ENCODE measurements around the gene CKLF.
"Not testable (repeated sequence)": the region's sequence is repeated elsewhere in the genome, so short reads cannot be mapped to it uniquely, and the experiment has no call there.

Gene CKLF

GRCh38 chr16:66543541-66543940 is 8.8 kb upstream of the CKLF start:
- DNase-seq (ENCODE audit: low spot score): no peak

DNA sequence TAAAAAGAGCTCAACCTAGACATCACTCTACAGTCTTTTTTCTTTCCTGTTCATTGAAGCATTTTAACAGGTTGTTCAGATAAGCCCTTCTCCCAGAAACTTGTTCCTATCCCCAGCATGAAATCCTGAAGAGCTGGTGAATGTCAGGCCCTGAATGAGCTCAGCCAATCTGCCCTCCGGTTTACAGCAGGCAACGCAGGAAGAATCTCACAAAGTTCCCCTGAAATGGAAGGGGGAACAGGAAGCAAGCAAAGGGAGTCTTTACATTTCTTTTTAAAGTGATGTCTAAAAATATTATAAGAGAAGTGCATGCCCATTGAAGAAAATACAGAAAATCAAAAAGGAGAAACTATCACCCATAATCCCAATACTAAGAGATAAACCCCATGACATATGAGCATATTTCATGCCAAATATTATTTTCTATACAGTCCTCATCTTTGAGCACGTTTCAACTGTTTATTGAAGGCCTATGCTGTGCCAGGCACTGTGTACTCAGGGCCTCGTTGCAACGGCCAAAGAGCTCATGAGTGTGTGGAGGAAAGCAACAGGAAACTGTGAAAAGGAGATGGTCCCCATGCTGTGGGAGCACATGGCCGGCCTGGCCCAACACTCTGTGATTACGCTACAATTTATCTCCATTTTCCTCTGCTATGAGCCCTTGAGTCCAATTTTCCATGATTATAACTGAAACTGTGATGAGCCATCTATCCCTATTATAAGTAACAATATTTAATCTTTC is 8.2 kb upstream of the CKLF start:
- no peak for DNase-seq (ENCODE audit: low spot score)

- DNase-seq (ENCODE audit: low spot score): no peak
Observed at GRCh38 chr16:66547101-66547989, 5.0 kb upstream of the CKLF start.

GRCh38 chr16:66548068-66548467 is 4.3 kb upstream of the CKLF start:
- no peak for DNase-seq (ENCODE audit: low spot score)

DNA sequence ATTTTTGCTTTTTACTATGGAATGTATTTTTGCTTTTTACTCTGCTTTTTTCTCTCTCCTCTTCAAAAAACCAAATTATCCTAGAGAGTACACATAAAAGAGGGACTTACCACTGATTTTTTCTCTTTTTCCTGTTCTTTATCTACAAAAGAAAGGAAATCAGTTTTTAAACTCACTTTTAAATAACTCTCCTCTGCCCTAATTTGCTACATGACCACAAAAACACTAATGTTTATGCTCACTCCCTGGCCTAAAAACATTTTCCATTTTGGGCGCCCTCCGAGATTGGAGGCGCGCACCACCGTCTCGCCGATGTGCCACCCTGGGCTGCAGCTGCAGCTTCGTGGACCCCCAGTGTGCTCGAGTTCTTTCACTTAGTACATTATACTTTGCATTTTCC is 3.5 kb upstream of the CKLF start:
- no peak for DNase-seq (ENCODE audit: low spot score)

DNA sequence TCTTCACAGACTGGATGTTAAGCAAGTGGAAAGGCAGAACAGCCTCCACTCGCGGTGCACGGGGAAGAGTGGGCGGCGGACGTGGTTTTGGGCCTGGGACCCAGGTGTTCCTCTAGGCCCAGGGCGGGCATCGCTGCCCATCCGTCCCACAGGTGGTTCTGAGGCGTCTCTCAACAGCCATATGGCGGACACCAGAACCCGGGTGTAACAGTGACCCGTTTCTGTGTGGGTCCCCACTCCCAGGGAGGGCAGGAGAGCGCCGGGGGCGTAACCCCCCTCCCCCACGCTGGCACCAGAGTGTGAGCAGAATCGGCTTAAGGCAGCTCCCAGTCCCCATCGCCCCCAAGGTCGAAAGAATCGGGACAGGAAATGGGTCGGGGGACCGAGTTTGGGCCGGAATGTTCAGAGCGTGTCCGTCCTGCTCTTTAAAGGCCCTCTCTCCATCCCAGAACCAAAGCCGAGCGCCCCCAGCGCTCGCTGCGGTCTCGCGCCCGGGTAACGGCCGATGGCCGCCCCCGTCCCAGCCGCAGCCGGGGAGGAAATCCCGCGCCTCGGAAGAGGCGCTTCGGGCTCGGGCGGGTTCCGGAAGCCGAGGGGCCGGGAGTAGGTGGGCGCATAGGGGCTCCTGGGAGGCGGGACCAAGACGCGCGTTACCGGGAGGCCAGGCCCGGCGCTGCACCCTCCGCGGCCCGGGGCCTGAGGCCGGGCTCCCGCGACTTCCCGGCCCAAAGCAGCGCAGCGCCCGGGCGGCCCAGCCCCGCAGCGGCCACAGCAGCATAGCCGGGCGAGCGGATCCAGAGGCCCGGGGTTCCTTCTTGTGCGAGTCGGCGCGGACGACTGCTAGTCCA is 2.9 kb upstream of the CKLF start, which contains the start of gene TK2:
TK2 (minus strand) TSS at position 839 of the 848 bp plus-strand sequence; CDS start at position 778, 61 bp downstream.
- DNase-seq (ENCODE audit: low spot score): peak; percentile 31

- peak; percentile 67 for DNase-seq (ENCODE audit: low spot score)
Observed at GRCh38 chr16:66551348-66551759, 1.0 kb upstream of the CKLF start.

GRCh38 chr16:66551788-66552285 is 539 bp upstream of the CKLF start:
- DNase-seq (ENCODE audit: low spot score): no peak

DNA sequence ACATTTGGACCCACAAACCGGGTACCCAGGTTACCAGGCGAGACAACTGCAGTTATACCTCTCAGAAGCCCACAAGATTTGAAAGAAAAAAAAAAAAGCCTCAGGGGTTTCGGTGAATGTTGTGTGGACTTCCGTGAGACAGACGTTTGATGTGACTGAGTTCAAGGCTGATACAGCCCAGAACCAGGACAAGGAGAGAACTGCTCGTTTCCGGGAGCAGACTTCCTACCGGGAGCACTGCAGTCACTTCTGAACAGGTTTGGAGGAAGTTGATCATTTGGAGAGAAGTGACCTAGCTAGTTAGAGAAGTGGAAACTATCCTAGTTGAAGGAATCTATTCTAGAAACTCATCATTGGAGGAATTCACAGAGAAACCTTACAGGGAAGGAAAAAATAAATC is 847 bp downstream of the CKLF start:
- DNase-seq (ENCODE audit: low spot score): no peak

DNA sequence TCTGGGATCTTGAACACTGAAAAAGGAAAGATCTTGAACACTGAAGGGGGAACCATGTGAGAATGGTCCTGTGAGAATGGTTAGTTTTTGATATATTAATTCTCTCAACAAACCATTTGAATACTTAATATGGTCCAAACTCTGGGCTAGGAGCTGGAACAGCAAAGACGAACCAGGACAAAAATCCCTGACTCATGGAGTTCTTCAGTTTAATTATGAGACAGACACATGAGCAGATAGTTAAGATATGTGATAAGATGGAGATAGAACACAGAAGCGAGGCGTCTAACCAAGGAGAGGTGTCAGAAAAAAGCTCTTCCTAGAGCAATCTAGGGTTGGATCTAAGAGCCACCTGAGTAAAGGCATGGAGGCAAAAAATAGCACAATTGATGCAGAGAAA is 1.6 kb downstream of the CKLF start:
- DNase-seq (ENCODE audit: low spot score): no peak

- no peak for DNase-seq (ENCODE audit: low spot score)
Observed at GRCh38 chr16:66554495-66554894, 2.1 kb downstream of the CKLF start.

DNA sequence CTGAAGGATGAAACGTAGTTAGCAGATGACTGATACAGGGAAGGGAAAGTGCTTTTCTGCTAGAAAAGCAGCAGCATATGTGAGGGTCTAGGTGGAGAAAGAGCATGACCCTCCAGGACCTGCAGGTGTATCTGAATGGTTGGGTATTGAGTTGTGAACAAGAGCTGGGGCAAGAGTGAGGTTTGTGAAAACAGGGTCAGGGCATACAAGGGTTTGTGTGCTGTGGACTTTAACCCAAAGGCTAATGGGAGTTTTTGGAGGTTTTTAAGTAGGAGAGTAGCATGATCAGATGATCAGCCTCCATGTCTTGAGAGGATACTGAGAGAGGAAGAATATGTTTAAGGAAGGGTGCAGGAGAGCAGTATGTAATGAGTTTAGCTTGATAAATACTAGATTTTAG is 7.7 kb downstream of the CKLF start:
- no peak for DNase-seq (ENCODE audit: low spot score)

GRCh38 chr16:66561381-66562080 is 9.2 kb downstream of the CKLF start:
- DNase-seq (ENCODE audit: low spot score): no peak

- DNase-seq (ENCODE audit: low spot score): no peak
Observed at GRCh38 chr16:66562409-66562808, 10.0 kb downstream of the CKLF start.

DNA sequence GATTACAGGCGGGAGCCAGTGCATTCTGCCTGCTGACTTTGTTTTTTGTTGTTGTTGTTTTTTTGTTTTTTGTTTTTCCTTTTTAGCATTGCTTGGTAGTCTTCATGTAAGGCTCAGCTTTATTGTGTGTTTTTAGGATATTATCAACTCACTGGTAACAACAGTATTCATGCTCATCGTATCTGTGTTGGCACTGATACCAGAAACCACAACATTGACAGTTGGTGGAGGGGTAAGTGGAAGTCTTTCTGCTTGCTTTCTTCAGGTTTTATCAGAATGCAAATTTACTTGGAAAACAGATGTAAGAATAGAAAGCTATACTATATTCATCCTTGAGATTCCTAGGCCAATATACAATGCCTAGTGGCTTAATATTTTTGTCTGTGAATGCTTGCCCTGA is 10.6 kb downstream of the CKLF start:
- no peak for DNase-seq (ENCODE audit: low spot score)

DNA sequence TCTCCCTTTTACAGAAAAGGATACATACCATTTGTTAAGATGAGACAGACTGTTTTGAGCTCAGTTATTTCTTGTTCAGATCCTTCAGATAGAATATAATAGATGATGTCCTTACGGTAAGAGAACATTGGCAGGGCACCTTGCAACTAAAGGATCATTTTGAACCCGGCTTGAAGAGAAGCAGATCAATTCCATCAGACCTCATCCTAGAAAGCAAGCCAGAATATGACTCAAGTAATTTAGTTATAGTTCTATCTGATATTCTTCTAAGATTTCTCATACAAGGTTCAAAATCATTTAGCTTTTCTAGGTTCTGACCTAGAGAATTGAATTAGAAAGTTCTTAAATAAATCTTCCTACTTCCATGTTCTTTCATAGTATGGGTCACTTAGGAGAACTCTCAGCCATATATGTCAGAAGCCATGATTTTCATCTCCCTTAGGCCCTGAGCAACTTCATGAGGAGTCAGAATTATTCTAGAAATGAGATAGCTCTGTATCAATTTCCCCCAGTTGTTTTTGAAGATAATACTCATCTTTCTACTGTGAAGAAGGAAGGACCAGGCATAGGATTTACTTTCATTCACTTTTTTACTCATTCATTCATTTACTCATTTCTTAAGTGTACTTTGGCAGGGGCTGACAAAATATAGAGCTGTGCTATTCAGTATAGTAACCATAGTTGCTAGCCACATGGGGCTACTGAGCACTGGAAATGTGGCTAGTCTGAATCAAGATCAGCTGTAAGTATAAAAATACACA is 11.4 kb downstream of the CKLF start:
- no peak for DNase-seq (ENCODE audit: low spot score)

DNA sequence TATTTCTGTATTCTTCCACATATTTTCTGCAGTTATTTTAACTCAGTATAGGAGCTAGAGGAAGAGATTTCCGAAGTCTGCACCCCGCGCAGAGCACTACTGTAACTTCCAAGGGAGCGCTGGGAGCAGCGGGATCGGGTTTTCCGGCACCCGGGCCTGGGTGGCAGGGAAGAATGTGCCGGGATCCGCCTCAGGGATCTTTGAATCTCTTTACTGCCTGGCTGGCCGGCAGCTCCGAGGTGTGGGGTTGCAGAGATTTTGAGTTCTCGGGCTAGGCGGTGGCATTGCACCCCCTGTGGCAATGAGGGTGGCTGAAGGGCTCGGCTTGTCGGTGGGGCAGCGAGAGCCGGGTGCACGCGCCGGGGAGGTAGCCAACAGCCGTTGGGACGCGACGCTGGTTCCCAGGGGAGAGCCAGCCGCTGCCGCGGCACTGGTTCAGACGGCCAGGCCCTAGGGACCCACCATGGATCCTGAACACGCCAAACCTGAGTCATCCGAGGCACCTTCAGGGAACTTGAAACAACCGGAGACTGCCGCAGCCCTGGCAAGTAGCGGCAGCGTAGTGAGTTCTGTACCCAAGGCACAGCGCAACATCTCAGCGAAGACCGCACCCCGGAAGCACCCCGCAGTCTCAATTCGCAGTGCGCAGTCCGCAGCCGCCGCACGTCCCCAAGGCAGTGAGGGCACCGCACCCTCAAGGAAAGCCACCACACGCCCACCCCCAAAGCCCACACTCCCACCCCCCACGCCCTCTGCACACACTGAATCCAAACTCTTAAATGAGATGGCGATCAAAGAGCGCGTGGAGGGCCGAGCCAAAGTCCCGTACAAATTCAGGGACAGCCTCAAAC is 13.9 kb downstream of the CKLF start, which contains the start of gene CMTM1:
CMTM1 (plus strand) TSS at position 389 of the 851 bp plus-strand sequence; CDS start at position 464, 75 bp downstream.
- no peak for DNase-seq (ENCODE audit: low spot score)

- DNase-seq (ENCODE audit: low spot score): not testable (repeated sequence)
Observed at GRCh38 chr16:66567270-66567669, 14.9 kb downstream of the CKLF start.

- DNase-seq (ENCODE audit: low spot score): no peak
Observed at GRCh38 chr16:66568355-66568754, 16.0 kb downstream of the CKLF start.

DNA sequence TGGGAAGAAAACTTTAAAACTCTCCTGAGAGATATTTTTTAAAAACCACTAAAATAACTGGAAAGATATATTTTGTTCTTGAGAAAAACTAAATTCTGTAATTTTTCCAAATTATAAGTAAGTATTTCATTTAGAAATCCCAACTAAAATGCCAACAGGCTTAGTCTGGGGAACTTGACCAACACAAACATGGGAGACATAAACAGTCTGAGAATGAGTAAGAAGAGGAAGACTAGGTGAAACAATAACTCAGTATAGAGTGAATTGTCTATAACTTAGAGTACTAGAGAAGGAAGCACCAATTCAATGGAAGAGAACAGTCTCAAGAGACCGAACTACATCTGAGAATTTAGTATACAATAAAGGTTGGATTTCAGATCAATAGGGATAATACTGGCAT is 16.8 kb downstream of the CKLF start:
- no peak for DNase-seq (ENCODE audit: low spot score)

All from CD4-positive, alpha-beta T cell treated with Interleukin-6 at 100 ng/mL for 8 hours (primary cell).